Right hindlimb (tissue), 1 donor: ENCODE data around the gene TRABD.
"Not testable (repeated sequence)": the region's sequence is repeated elsewhere in the genome, so short reads cannot be mapped to it uniquely, and the experiment has no call there.

Source experiments
- DNase-seq: peaks from one replicate; pipeline ENCODE4 v3.0.0-alpha.2; 2018

TRABD gene

GRCh38 chr22:50151571-50152537, 33.9 kb upstream of the TRABD start:
- no peak for DNase-seq

- no peak for DNase-seq
Observed at GRCh38 chr22:50153056-50153755, 32.5 kb upstream of the TRABD start.

GRCh38 chr22:50153756-50154140, 32.0 kb upstream of the TRABD start:
- DNase-seq, result no peak

- DNase-seq, result no peak
Observed at GRCh38 chr22:50157709-50158375, 27.9 kb upstream of the TRABD start.

GRCh38 chr22:50160947-50161346, 24.8 kb upstream of the TRABD start:
- no peak for DNase-seq

GRCh38 chr22:50161508-50162390, 24.0 kb upstream of the TRABD start:
- DNase-seq, result no peak

GRCh38 chr22:50162391-50162956, 23.2 kb upstream of the TRABD start:
- no peak for DNase-seq

GRCh38 chr22:50165436-50166123, 20.1 kb upstream of the TRABD start:
- no peak for DNase-seq

- DNase-seq, result no peak
Observed at GRCh38 chr22:50167689-50168489, 17.8 kb upstream of the TRABD start.

- DNase-seq, result not testable (repeated sequence)
Observed at GRCh38 chr22:50168490-50169180, 17.1 kb upstream of the TRABD start.

- peak; percentile 15 for DNase-seq
Observed at GRCh38 chr22:50169181-50169759, 16.4 kb upstream of the TRABD start.

- DNase-seq, result peak; percentile 29
Observed at GRCh38 chr22:50169774-50170341, 15.9 kb upstream of the TRABD start.

GRCh38 chr22:50170453-50171318, 15.0 kb upstream of the TRABD start, which contains the start of gene PANX2:
Gene PANX2, plus strand, starts transcription at chr22:50170731. Its CDS starts 0 bp downstream, at chr22:50170731.
- no peak for DNase-seq

- DNase-seq, result no peak
Observed at GRCh38 chr22:50171319-50171964, 14.3 kb upstream of the TRABD start.

- no peak for DNase-seq
Observed at GRCh38 chr22:50171965-50172421, 13.7 kb upstream of the TRABD start.

- no peak for DNase-seq
Observed at GRCh38 chr22:50173311-50173982, 12.3 kb upstream of the TRABD start.

GRCh38 chr22:50173983-50174355, 11.7 kb upstream of the TRABD start:
- no peak for DNase-seq
